Right lobe of liver (tissue), 4 donors: ENCODE measurements around the gene CDK11B.
"Not testable (repeated sequence)": the region's sequence is repeated elsewhere in the genome, so short reads cannot be mapped to it uniquely, and the experiment has no call there.

Experiments used
- CTCF ChIP-seq, 4 donors: fragments of 200-600 bp in 3 of 4; fragments of 450-650 bp in 1 of 4; IDR thresholded peaks; one replicate each; pipeline versions ENCODE4 v1.5.1 to v1.8.0; 2016 to 2022; ENCODE audit warnings: antibody characterized with exemption in 4 of 4, mild to moderate bottlenecking in 2 of 4
- POLR2A ChIP-seq: fragments of 450-650 bp; IDR thresholded peaks from one replicate; pipeline ENCODE4 v1.6.1; 2017; ENCODE audit warnings: antibody characterized with exemption, mild to moderate bottlenecking
- donor health status: DM: no; HTN: no; CAD: no.
- donor health status: DM: no; HTN: no; CAD: no.
- donor health status: DM: no; HTN: yes; CAD: no.

GRCh38 chr1:1691443-1691842, 32.6 kb upstream of the CDK11B start:
- not testable (repeated sequence) for TF ChIP-seq CTCF (IDR thresholded peaks at IDR 0.05); POLR2A
